H9 (cell line): ENCODE results near the gene LIPC. TPM values are rescaled to one million over a fixed set of nuclear protein-coding genes. Genes with fewer than 3 reads are reported as not detected.

Source experiments
- DNase-seq: peaks from one replicate; pipeline ENCODE4 v3.0.0-alpha.2; 2017
- H2AFZ ChIP-seq: one replicate; pipeline ENCODE4 v1.6.1; 2013; ENCODE audit warnings: mild to moderate bottlenecking, low read length, control low read depth, moderate library complexity
- H2AK5ac ChIP-seq: 2 replicates; pipeline ENCODE4 v1.6.1; 2013; ENCODE audit warnings: low read length, control low read depth, mixed read lengths; ENCODE audit not compliant: insufficient read length
- H2BK120ac ChIP-seq: one replicate; pipeline ENCODE4 v1.6.1; 2013; ENCODE audit warnings: low read depth, mild to moderate bottlenecking, low read length, control low read depth, inconsistent platforms; ENCODE audit not compliant: poor library complexity, severe bottlenecking
- H2BK12ac ChIP-seq: 2 replicates; pipeline ENCODE4 v1.6.1; 2013; ENCODE audit warnings: low read length, control low read depth, mixed read lengths, low read depth; ENCODE audit not compliant: insufficient read length
- H2BK15ac ChIP-seq: 2 replicates; pipeline ENCODE4 v1.6.1; 2013; ENCODE audit warnings: low read depth, low read length, control low read depth
- H2BK20ac ChIP-seq: one replicate; pipeline ENCODE4 v1.6.1; 2013; ENCODE audit warnings: low read depth, mild to moderate bottlenecking, low read length, control low read depth, inconsistent platforms; ENCODE audit not compliant: poor library complexity, severe bottlenecking
- H2BK5ac ChIP-seq: 2 replicates; pipeline ENCODE4 v1.6.1; 2013; ENCODE audit warnings: low read length, control low read depth, mixed read lengths; ENCODE audit not compliant: insufficient read length
- H3K14ac ChIP-seq: 2 replicates; pipeline ENCODE4 v1.6.1; 2013; ENCODE audit warnings: low read length, control low read depth; ENCODE audit not compliant: insufficient read depth
- H3K18ac ChIP-seq: 2 replicates; pipeline ENCODE4 v1.6.1; 2013; ENCODE audit warnings: low read depth, mild to moderate bottlenecking, mixed read lengths, low read length, control low read depth; ENCODE audit not compliant: insufficient read length
- H3K23ac ChIP-seq: 2 replicates; pipeline ENCODE4 v1.6.1; 2013; ENCODE audit warnings: low read length, control low read depth, mixed read lengths, low read depth; ENCODE audit not compliant: insufficient read length
- H3K23me2 ChIP-seq: 2 replicates; pipeline ENCODE4 v1.6.1; 2013; ENCODE audit warnings: low read depth, mild to moderate bottlenecking, mixed read lengths, low read length, control low read depth; ENCODE audit not compliant: insufficient read length, poor library complexity, severe bottlenecking
- H3K27ac ChIP-seq: 2 replicates; pipeline ENCODE4 v1.5.1; 2013; ENCODE audit warnings: low read length, control low read depth, mixed read lengths, low read depth; ENCODE audit not compliant: insufficient read length
- H3K27me3 ChIP-seq: 2 replicates; pipeline ENCODE4 v1.6.1; 2013; ENCODE audit warnings: low read length, control low read depth, inconsistent platforms; ENCODE audit not compliant: insufficient read depth
- H3K4ac ChIP-seq: 2 replicates; pipeline ENCODE4 v1.6.1; 2013; ENCODE audit warnings: low read depth, mild to moderate bottlenecking, control low read depth, inconsistent platforms, low read length, moderate library complexity
- H3K4me1 ChIP-seq: 2 replicates; pipeline ENCODE4 v1.6.1; 2013; ENCODE audit warnings: low read length, control low read depth, inconsistent platforms; ENCODE audit not compliant: insufficient read depth
- H3K4me2 ChIP-seq: 2 replicates; pipeline ENCODE4 v1.6.1; 2013; ENCODE audit warnings: low read length, control low read depth, mixed read lengths; ENCODE audit not compliant: insufficient read length, insufficient read depth
- H3K56ac ChIP-seq: 2 replicates; pipeline ENCODE4 v1.6.1; 2013; ENCODE audit warnings: low read depth, mild to moderate bottlenecking, mixed read lengths, low read length, control low read depth; ENCODE audit not compliant: insufficient read length
- H3K79me1 ChIP-seq: 2 replicates; pipeline ENCODE4 v1.6.1; 2013; ENCODE audit warnings: low read depth, mild to moderate bottlenecking, moderate library complexity, low read length, control low read depth, inconsistent platforms; ENCODE audit not compliant: insufficient read depth, poor library complexity, severe bottlenecking
- H3K79me2 ChIP-seq: 2 replicates; pipeline ENCODE4 v1.6.1; 2013; ENCODE audit warnings: low read length, control low read depth, inconsistent platforms; ENCODE audit not compliant: insufficient read depth
- H3K9ac ChIP-seq: 2 replicates; pipeline ENCODE4 v1.6.1; 2013; ENCODE audit warnings: low read length, control low read depth, mixed read lengths; ENCODE audit not compliant: insufficient read length; ENCODE audit errors: extremely low read depth
- H3K9me3 ChIP-seq: one replicate; pipeline ENCODE4 v1.6.1; 2013; ENCODE audit warnings: low read depth, low read length, inconsistent platforms; ENCODE audit not compliant: control insufficient read depth
- H3T11ph ChIP-seq: one replicate; pipeline ENCODE4 v1.6.1; 2013; ENCODE audit warnings: mild to moderate bottlenecking, low read length, control low read depth, inconsistent platforms
- H4K20me1 ChIP-seq: one replicate; pipeline ENCODE4 v1.6.1; 2013; ENCODE audit not compliant: control insufficient read depth, insufficient read length, insufficient read depth
- H4K5ac ChIP-seq: 2 replicates; pipeline ENCODE4 v1.6.1; 2013; ENCODE audit warnings: low read depth, mild to moderate bottlenecking, mixed read lengths, low read length, control low read depth; ENCODE audit not compliant: insufficient read length
- H4K8ac ChIP-seq: replicated peaks from 2 replicates; pipeline ENCODE4 v1.6.1; 2013; ENCODE audit warnings: low read length, control low read depth, mixed read lengths, low read depth; ENCODE audit not compliant: insufficient read length
- H4K91ac ChIP-seq: 2 replicates; pipeline ENCODE4 v1.6.1; 2013; ENCODE audit warnings: low read depth, mild to moderate bottlenecking, moderate library complexity, mixed read lengths, low read length, control low read depth; ENCODE audit not compliant: insufficient read length
- H3K27ac Mint-ChIP-seq, 3 experiments: 2 replicates in 2 of 3; 3 replicates in 1 of 3; pipeline ENCODE4 v1.8.0; 2020 to 2021; ENCODE audit warnings: mixed read lengths in 3 of 3, mild to moderate bottlenecking in 1 of 3, moderate library complexity in 1 of 3
- H3K27me3 Mint-ChIP-seq: 2 replicates; pipeline ENCODE4 v1.8.0; 2021; ENCODE audit warnings: low read depth, mild to moderate bottlenecking, moderate library complexity, mixed read lengths
- H3K36me3 Mint-ChIP-seq, 3 experiments: 2 replicates in 2 of 3; 3 replicates in 1 of 3; pipeline ENCODE4 v1.8.0; 2020 to 2021; ENCODE audit warnings: low read depth in 3 of 3, mixed read lengths in 3 of 3; ENCODE audit not compliant: insufficient read depth in 1 of 3
- H3K4me1 Mint-ChIP-seq, 2 experiments: 2 replicates each; pipeline ENCODE4 v1.8.0; 2020; ENCODE audit warnings: mixed read lengths in 2 of 2
- H3K4me3 Mint-ChIP-seq, 2 experiments: 2 replicates in 1 of 2; 3 replicates in 1 of 2; pipeline ENCODE4 v1.8.0; 2020 to 2021; ENCODE audit warnings: mild to moderate bottlenecking in 2 of 2, mixed read lengths in 2 of 2, moderate library complexity in 1 of 2
- H3K9me3 Mint-ChIP-seq, 2 experiments: 2 replicates in 1 of 2; 3 replicates in 1 of 2; pipeline ENCODE4 v1.8.0; 2020; ENCODE audit warnings: mild to moderate bottlenecking in 2 of 2, mixed read lengths in 2 of 2, moderate library complexity in 1 of 2
- CTCF ChIP-seq: fragments of 200-600 bp; sonication (generic); conservative IDR thresholded peaks from 3 replicates; pipeline ENCODE4 v1.8.0; 2021; ENCODE audit warnings: antibody characterized with exemption, mild to moderate bottlenecking
- WGBS: extraction: QIAGEN DNeasy Blood & Tissue Kit; methylation state at CpG from one replicate; pipeline ENCODE4 v1.1.7; 2013; ENCODE audit warnings: missing lambda C conversion rate, low lambda C conversion rate, mixed read lengths; ENCODE audit not compliant: insufficient read length; ENCODE audit errors: extremely low coverage; 5-methylcytosine and 5-hydroxymethylcytosine counted together
- total RNA-seq: library from RNA; stranded (reverse); gene quantifications from 2 replicates; pipeline ENCODE4 v1.2.1, GENCODE V29; 2021

Gene LIPC
- total RNA-seq, 1 experiment from 2014 or later: not detected

GRCh38 chr15:58549013-58549784, 117.4 kb downstream of the LIPC start:
- H3K4ac ChIP-seq: no peak overlapping the region
- H3K4me3 Mint-ChIP-seq: no peak overlapping the region
- H3K9me3 ChIP-seq: no peaks in the 10 kb centered on the region
- H4K5ac ChIP-seq: no peak overlapping the region
- H2AFZ ChIP-seq: no peak overlapping the region
- no peak for DNase-seq
- H3K79me2 ChIP-seq: no peaks in the 10 kb centered on the region
- no peak overlapping the region for H2AK5ac ChIP-seq
- H2BK120ac ChIP-seq: no peak overlapping the region
- H2BK20ac ChIP-seq: no peak overlapping the region
- H4K91ac ChIP-seq: no peak overlapping the region
- no peak overlapping the region for H3K23ac ChIP-seq
- H3K14ac ChIP-seq: no peak overlapping the region
- WGBS: no CpG with 5 or more reads among the region's 12 CpGs
- peaks cover 27 to 39% of the 10 kb centered on the region in 2 experiments for H3K4me1 Mint-ChIP-seq
- H2BK12ac ChIP-seq: no peak overlapping the region
- H3K9ac ChIP-seq: no peak overlapping the region
- H3T11ph ChIP-seq: no peak overlapping the region
- no peak overlapping the region for H3K4me2 ChIP-seq
- H3K27ac Mint-ChIP-seq: peak overlapping the region in 1 of 3 experiments; percentile 68; a peak in 2 of 7 replicates
- peaks cover 10% of the 10 kb centered on the region for H3K27me3 Mint-ChIP-seq
- H4K20me1 ChIP-seq: no peaks in the 10 kb centered on the region
- H3K27me3 ChIP-seq: no peaks in the 10 kb centered on the region
- no peaks in the 10 kb centered on the region for H3K23me2 ChIP-seq
- no peak for TF ChIP-seq CTCF
- H3K18ac ChIP-seq: no peak overlapping the region
- no peak overlapping the region for H3K27ac ChIP-seq
- no peaks in the 10 kb centered on the region for H3K9me3 Mint-ChIP-seq
- no peaks in the 10 kb centered on the region for H3K79me1 ChIP-seq
- no peaks in the 10 kb centered on the region for H3K4me1 ChIP-seq
- H2BK15ac ChIP-seq: no peak overlapping the region
- H3K36me3 Mint-ChIP-seq: no peaks in the 10 kb centered on the region
- H3K56ac ChIP-seq: no peak overlapping the region
- H4K8ac ChIP-seq: no peak overlapping the region
- no peak overlapping the region for H2BK5ac ChIP-seq
